ENCODE data around the gene PADI3.

DNA sequence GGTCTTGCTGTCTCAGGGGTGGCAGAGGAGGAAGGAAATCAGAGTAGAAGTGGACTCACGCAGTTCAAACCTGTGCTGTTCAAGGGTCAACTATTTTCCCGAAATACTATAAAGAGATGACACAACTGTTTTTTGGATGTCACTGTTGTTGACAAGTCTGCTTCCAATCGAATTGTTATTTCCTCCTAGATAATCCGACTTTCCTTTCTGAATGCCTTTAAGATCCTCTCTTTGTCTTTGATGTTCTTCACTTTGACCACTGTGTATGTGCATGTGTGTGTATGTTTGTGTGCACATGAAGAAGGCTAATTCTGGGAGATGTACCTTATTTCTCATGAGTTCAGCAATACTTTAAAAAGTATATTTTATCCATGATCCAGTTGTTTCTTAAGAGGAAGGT, 80.7 kb downstream of the PADI3 start:
- no peak for TF ChIP-seq MAZ (IDR thresholded peaks at IDR 0.05; ENCODE audit: borderline replicate concordance, low read depth, low read length)
- no peak for TF ChIP-seq BHLHE40 (IDR thresholded peaks at IDR 0.05; ENCODE audit: low read depth, low read length)
- TF ChIP-seq CHD1 (IDR thresholded peaks at IDR 0.05; ENCODE audit: low read depth, low read length), result no peak
